ENCODE measurements around the gene PTEN. TPM values are rescaled to one million over a fixed set of nuclear protein-coding genes. Genes with fewer than 3 reads are reported as not detected.

PTEN gene
- total and polyA plus RNA-seq, 2 donors (not counting 3 experiments of a cell fraction or from before 2014, with no cell fraction given), result 8.0 to 76.9 TPM

GRCh38 chr10:87864496-87865059 is 1.2 kb downstream of the PTEN start:
- Histone ChIP-seq H3K27me3 (ENCODE audit: control insufficient read depth in 2 of 2, insufficient read depth in 2 of 2, low read length in 2 of 2) (no peaks in the 10 kb centered on the region), H4K20me1 (replicated peaks; ENCODE audit: control insufficient read depth, extremely low read depth, insufficient read depth, low read length) (peaks cover 3% of the 10 kb centered on the region), H3K9ac (replicated peaks; ENCODE audit: extremely low read depth, insufficient read depth, low read length) (peak overlapping the region; percentile 86), H3K27ac (ENCODE audit: insufficient read depth, low read depth, low read length) (peak overlapping the region; percentile 6), H3K4me3 (replicated peaks in 1 of 3; ENCODE audit: insufficient read depth in 1 of 3, low read depth in 1 of 3, low read length in 3 of 3) (peak overlapping the region; percentile 50 to 99 (median 93)), H3K9me3 (replicated peaks; ENCODE audit: control insufficient read depth, insufficient read depth, low read length) (no peaks in the 10 kb centered on the region), H3K4me1 (ENCODE audit: control insufficient read depth, extremely low read depth, insufficient read depth, low read length) (peaks cover 19% of the 10 kb centered on the region), H3K9me1 (replicated peaks; ENCODE audit: control insufficient read depth, extremely low read depth, insufficient read depth, low read length) (no peaks in the 10 kb centered on the region), H3K4me2 (ENCODE audit: insufficient read depth, low read length) (peak overlapping the region; percentile 99), H2AFZ (ENCODE audit: low read depth, low read length) (no peak overlapping the region), H3K79me2 (ENCODE audit: control insufficient read depth, insufficient read depth, low read length) (peaks cover 56% of the 10 kb centered on the region), H3K36me3 (ENCODE audit: control insufficient read depth in 2 of 2, extremely low read depth in 1 of 2, insufficient read depth in 2 of 2, low read length in 2 of 2) (no peaks in the 10 kb centered on the region)
- TF ChIP-seq MAX (IDR thresholded peaks at IDR 0.05; ENCODE audit: insufficient read depth, insufficient read length) (no peak), MYC (IDR thresholded peaks at IDR 0.05; ENCODE audit: low read depth, low read length) (no peak), FOS (IDR thresholded peaks at IDR 0.05; ENCODE audit: borderline replicate concordance, insufficient read depth, low read length) (no peak), CTCF (IDR thresholded peaks at IDR 0.05; ENCODE audit: extremely low read depth in 1 of 2, insufficient read depth in 1 of 2, low read depth in 1 of 2, low read length in 2 of 2) (no peak), JUN (IDR thresholded peaks at IDR 0.05; ENCODE audit: borderline replicate concordance, insufficient read depth, insufficient read length, low read depth) (no peak), EZH2 (IDR thresholded peaks at IDR 0.05; ENCODE audit: borderline replicate concordance, low read depth, low read length, severe bottlenecking) (no peak), POLR2A (IDR thresholded peaks at IDR 0.05; ENCODE audit: low read depth, low read length) (no peak), GATA2 (IDR thresholded peaks at IDR 0.05; ENCODE audit: insufficient read depth, insufficient read length, low read depth, low read length) (no peak), POLR2AphosphoS5 (IDR thresholded peaks at IDR 0.05; ENCODE audit: insufficient read depth, low read depth, low read length) (no peak)
- FAIRE-seq, result no peak
- intact Hi-C loops (cut with micrococcal nuclease) (loop anchor here (5.0 to 10.0 kb wide), 2 partner anchors 198 to 330 kb away; no protein-coding TSS in a partner anchor), dilution Hi-C loops (cut with MboI; ENCODE audit: extremely low pct_ligation_motif_present, low sequenced_read_pairs) (loop anchor here (25.0 kb wide), 1 partner anchor 698 kb away; no protein-coding TSS in a partner anchor)
- CTCF ChIA-PET, result interaction anchor here (1.2 to 10.2 kb wide), 5 partner anchors 10 to 689 kb away, joined by 3 to 178 read pairs (median 10); no protein-coding TSS in a partner anchor
- TSS peak; percentile 35 for BruUV-seq (replicated peaks)
- POLR2A ChIA-PET, result interaction anchor here (4.0 kb wide), 1 partner anchor 525 kb away, joined by 17 read pairs; no protein-coding TSS in a partner anchor
- DNase-seq (ENCODE audit: low read depth, low spot score), result peak; percentile 59
